Type B pancreatic cell (in vitro differentiated cells): ENCODE data around the gene APOL4. TPM values are rescaled to one million over a fixed set of nuclear protein-coding genes. Genes with fewer than 3 reads are reported as not detected.
A peak's percentile ranks its signal among the peaks of the same experiment; 100 is the strongest.

Experiments
- DNase-seq: peaks from one replicate; pipeline ENCODE4 v3.0.0; 2021; ENCODE audit warnings: mixed read lengths; ENCODE audit not compliant: unreplicated experiment; ENCODE audit errors: extremely low spot score
- H3K27ac Mint-ChIP-seq: 2 replicates; pipeline ENCODE4 v1.8.0; 2021; ENCODE audit warnings: mild to moderate bottlenecking, mixed read lengths
- H3K27me3 Mint-ChIP-seq: 2 replicates; pipeline ENCODE4 v1.8.0; 2021; ENCODE audit warnings: mixed read lengths
- H3K36me3 Mint-ChIP-seq: 2 replicates; pipeline ENCODE4 v1.8.0; 2021; ENCODE audit warnings: mixed read lengths
- H3K4me1 Mint-ChIP-seq: one replicate; pipeline ENCODE4 v1.8.0; 2021; ENCODE audit warnings: mixed read lengths; ENCODE audit not compliant: unreplicated experiment
- H3K4me3 Mint-ChIP-seq: 2 replicates; pipeline ENCODE4 v1.8.0; 2021; ENCODE audit warnings: mild to moderate bottlenecking, mixed read lengths
- H3K9me3 Mint-ChIP-seq: 2 replicates; pipeline ENCODE4 v1.8.0; 2021; ENCODE audit warnings: mixed read lengths
- CTCF ChIP-seq: fragments of 200-600 bp; sonication (generic); conservative IDR thresholded peaks from 2 replicates; pipeline ENCODE4 v1.5.0; 2021; ENCODE audit warnings: antibody characterized with exemption, mild to moderate bottlenecking
- total RNA-seq: library from RNA; stranded (reverse); gene quantifications from 2 replicates; pipeline ENCODE4 v1.2.1, GENCODE V29; 2021; ENCODE audit warnings: low replicate concordance

APOL4 gene
- total RNA-seq, 1 donor from 2014 or later, result 1.4 TPM

- Mint-ChIP-seq H3K4me1 (peaks cover 64% of the 10 kb centered on the region), H3K36me3 (no peaks in the 10 kb centered on the region), H3K27ac (no peak overlapping the region), H3K27me3 (no peaks in the 10 kb centered on the region), H3K9me3 (no peaks in the 10 kb centered on the region), H3K4me3 (no peak overlapping the region)
- DNase-seq, result no peak
- no peak for TF ChIP-seq CTCF
Observed at GRCh38 chr22:36199001-36199551, 2.5 kb downstream of the APOL4 start.

- no peak for TF ChIP-seq CTCF
- H3K27me3 Mint-ChIP-seq, result no peaks in the 10 kb centered on the region
- H3K4me1 Mint-ChIP-seq, result peaks cover 60% of the 10 kb centered on the region
- H3K36me3 Mint-ChIP-seq, result no peaks in the 10 kb centered on the region
- H3K9me3 Mint-ChIP-seq, result no peaks in the 10 kb centered on the region
- H3K4me3 Mint-ChIP-seq, result peak overlapping the region; percentile 76
- DNase-seq, result no peak
- peak overlapping the region; percentile 85 for H3K27ac Mint-ChIP-seq
Observed at GRCh38 chr22:36198536-36198935, 3.1 kb downstream of the APOL4 start.

- Mint-ChIP-seq H3K27me3 (no peaks in the 10 kb centered on the region), H3K9me3 (no peaks in the 10 kb centered on the region), H3K4me3 (peak overlapping the region; percentile 76), H3K36me3 (no peaks in the 10 kb centered on the region), H3K4me1 (peaks cover 57% of the 10 kb centered on the region), H3K27ac (peak overlapping the region; percentile 85)
- TF ChIP-seq CTCF, result no peak
- DNase-seq, result no peak
Observed at GRCh38 chr22:36197514-36198146, 4.0 kb downstream of the APOL4 start.

- Mint-ChIP-seq H3K36me3 (no peaks in the 10 kb centered on the region), H3K9me3 (no peaks in the 10 kb centered on the region), H3K27me3 (no peaks in the 10 kb centered on the region), H3K4me3 (peak overlapping the region; percentile 76), H3K27ac (peak overlapping the region; percentile 85), H3K4me1 (peaks cover 55% of the 10 kb centered on the region)
- TF ChIP-seq CTCF, result no peak
- DNase-seq, result peak; percentile 80
Observed at GRCh38 chr22:36197065-36197440, 4.6 kb downstream of the APOL4 start.

GRCh38 chr22:36196254-36197064, 5.2 kb downstream of the APOL4 start:
- no peak for DNase-seq
- Mint-ChIP-seq H3K36me3 (no peaks in the 10 kb centered on the region), H3K9me3 (no peaks in the 10 kb centered on the region), H3K27ac (peak overlapping the region; percentile 85), H3K27me3 (no peaks in the 10 kb centered on the region), H3K4me3 (peak overlapping the region; percentile 76), H3K4me1 (peaks cover 54% of the 10 kb centered on the region)
- TF ChIP-seq CTCF, result no peak
